Liver (tissue), 9 donors: ENCODE results near the gene CDC40. TPM values are rescaled to one million over a fixed set of nuclear protein-coding genes. Genes with fewer than 3 reads are reported as not detected.

Experiments used
- DNase-seq: peaks from one replicate; pipeline ENCODE4 v3.0.0-alpha.2; 2017; ENCODE audit warnings: low spot score
- H3K27ac ChIP-seq, 2 donors: one replicate each; pipeline ENCODE4 v1.7.0; 2013; ENCODE audit warnings: inconsistent platforms in 2 of 2, low read length in 2 of 2, control low read depth in 1 of 2, low read depth in 1 of 2, mild to moderate bottlenecking in 1 of 2
- H3K27me3 ChIP-seq, 4 donors: one replicate each; pipeline versions ENCODE4 v1.6.1 to v1.7.0; 2013; ENCODE audit warnings: low read length in 3 of 4, inconsistent platforms in 1 of 4, mild to moderate bottlenecking in 1 of 4, moderate library complexity in 1 of 4; ENCODE audit not compliant: control insufficient read depth in 4 of 4, insufficient read depth in 4 of 4
- H3K36me3 ChIP-seq, 4 donors: one replicate each; pipeline versions ENCODE4 v1.6.1 to v1.7.0; 2013; ENCODE audit warnings: low read length in 3 of 4, mild to moderate bottlenecking in 3 of 4, low read depth in 1 of 4, moderate library complexity in 1 of 4; ENCODE audit not compliant: control insufficient read depth in 4 of 4, insufficient read depth in 3 of 4
- H3K4me1 ChIP-seq, 4 donors: one replicate each; pipeline versions ENCODE4 v1.6.1 to v1.7.0; 2013; ENCODE audit warnings: low read length in 3 of 4, mild to moderate bottlenecking in 3 of 4, moderate library complexity in 1 of 4; ENCODE audit not compliant: control insufficient read depth in 4 of 4, insufficient read depth in 4 of 4
- H3K4me3 ChIP-seq, 3 donors: one replicate each; pipeline versions ENCODE4 v1.6.1 to v1.7.0; 2013; ENCODE audit warnings: low read length in 3 of 3, control low read depth in 1 of 3, low read depth in 1 of 3, mild to moderate bottlenecking in 1 of 3
- H3K9ac ChIP-seq, 2 donors: one replicate each; pipeline ENCODE4 v1.7.0; 2013; ENCODE audit warnings: low read length in 2 of 2, mild to moderate bottlenecking in 2 of 2, moderate library complexity in 2 of 2, control low read depth in 1 of 2, low read depth in 1 of 2
- H3K9me3 ChIP-seq, 4 donors: one replicate each; pipeline versions ENCODE4 v1.6.1 to v1.7.0; 2013; ENCODE audit warnings: low read length in 3 of 4; ENCODE audit not compliant: control insufficient read depth in 4 of 4
- ATF3 ChIP-seq: IDR thresholded peaks from 2 replicates; pipeline ENCODE4 v1.6.1; 2016; ENCODE audit warnings: antibody characterized with exemption
- CTCF ChIP-seq: fragments of 150-350 bp; IDR thresholded peaks from 2 replicates; pipeline ENCODE4 v1.5.1; 2017; ENCODE audit warnings: improper control_type of control experiment, low read depth, low read length; ENCODE audit not compliant: missing input control
- EGR1 ChIP-seq, 2 donors: IDR thresholded peaks; 2 replicates each; pipeline ENCODE4 v1.6.1; 2016 to 2018; ENCODE audit warnings: antibody characterized with exemption in 2 of 2, low read depth in 2 of 2
- FOXA1 ChIP-seq: IDR thresholded peaks from 2 replicates; pipeline ENCODE4 v1.6.1; 2016; ENCODE audit warnings: antibody characterized with exemption
- FOXA2 ChIP-seq: IDR thresholded peaks from 2 replicates; pipeline ENCODE4 v1.6.1; 2016; ENCODE audit warnings: antibody characterized with exemption
- GABPA ChIP-seq, 2 donors: IDR thresholded peaks in 1 of 2; conservative IDR thresholded peaks in 1 of 2; 2 replicates each; pipeline ENCODE4 v1.6.1; 2016; ENCODE audit warnings: antibody characterized with exemption in 2 of 2, mild to moderate bottlenecking in 1 of 2, moderate library complexity in 1 of 2
- HNF4A ChIP-seq, 2 donors: conservative IDR thresholded peaks; 2 replicates each; pipeline ENCODE4 v1.6.1; 2016; ENCODE audit warnings: antibody characterized with exemption in 2 of 2, mild to moderate bottlenecking in 2 of 2
- HNF4G ChIP-seq: IDR thresholded peaks from 2 replicates; pipeline ENCODE4 v1.6.1; 2016; ENCODE audit warnings: antibody characterized with exemption
- JUND ChIP-seq, 2 donors: IDR thresholded peaks; 2 replicates each; pipeline ENCODE4 v1.6.1; 2016; ENCODE audit warnings: antibody characterized with exemption in 2 of 2
- MAX ChIP-seq: IDR thresholded peaks from 2 replicates; pipeline ENCODE4 v1.6.1; 2016; ENCODE audit warnings: antibody characterized with exemption
- NR2F2 ChIP-seq: IDR thresholded peaks from 2 replicates; pipeline ENCODE4 v1.6.1; 2016; ENCODE audit warnings: antibody characterized with exemption
- RAD21 ChIP-seq, 2 donors: IDR thresholded peaks; 2 replicates each; pipeline ENCODE4 v1.6.1; 2016; ENCODE audit warnings: antibody characterized with exemption in 2 of 2, mild to moderate bottlenecking in 2 of 2
- REST ChIP-seq: IDR thresholded peaks from 2 replicates; pipeline ENCODE4 v1.6.1; 2016; ENCODE audit warnings: antibody characterized with exemption, mild to moderate bottlenecking
- RXRA ChIP-seq, 2 donors: IDR thresholded peaks; 2 replicates each; pipeline ENCODE4 v1.6.1; 2017 to 2018; ENCODE audit warnings: antibody characterized with exemption in 2 of 2, mild to moderate bottlenecking in 1 of 2
- SP1 ChIP-seq: IDR thresholded peaks from 2 replicates; pipeline ENCODE4 v1.6.1; 2018; ENCODE audit warnings: antibody characterized with exemption, mild to moderate bottlenecking
- TAF1 ChIP-seq: conservative IDR thresholded peaks from 2 replicates; pipeline ENCODE4 v1.6.1; 2016; ENCODE audit warnings: antibody characterized with exemption, mild to moderate bottlenecking
- YY1 ChIP-seq: IDR thresholded peaks from 2 replicates; pipeline ENCODE4 v1.6.1; 2016; ENCODE audit warnings: antibody characterized with exemption, mild to moderate bottlenecking
- ZBTB33 ChIP-seq: IDR thresholded peaks from 2 replicates; pipeline ENCODE4 v1.6.1; 2016; ENCODE audit warnings: antibody characterized with exemption
- WGBS: extraction: QIAGEN DNeasy Blood & Tissue Kit; methylation state at CpG from one replicate; pipeline ENCODE4 v1.1.7; 2013; 5-methylcytosine and 5-hydroxymethylcytosine counted together
- polyA plus RNA-seq, 2 donors: library from polyadenylated mRNA; stranded (reverse) in 1 of 2; unstranded in 1 of 2; fragments of 200-250 nt in 1 of 2; fragments of >200 nt in 1 of 2; fragmentation: Nextera tagmentation in 1 of 2; extraction: Ambion mirVana in 1 of 2; gene quantifications; one replicate each; pipeline versions ENCODE4 v1.2.1 to v1.2.3, GENCODE V29; 2013 to 2015
- total RNA-seq, 2 donors: library from RNA; depleted of rRNA; stranded (reverse); fragments of >200 nt; gene quantifications; one replicate each; pipeline ENCODE4 v1.2.3, GENCODE V29; 2014
- donor health status: healthy.
- donor health status: healthy.
- donor health status: healthy.
- donor health status: healthy.
- donor health status: healthy.

The CDC40 gene
- total and polyA plus RNA-seq, 4 donors = 6.7 to 19.8 (median 13.3) TPM

- H3K27me3 ChIP-seq = no peaks in the 10 kb centered on the region
Measured at GRCh38 chr6:110217266-110217665, 37.0 kb downstream of the CDC40 start.

More at GRCh38 chr6:110217266-110217665, 37.0 kb downstream of the CDC40 start:
- no peak overlapping the region for H3K9ac ChIP-seq
- TF ChIP-seq ZBTB33 (no peak), YY1 (no peak), FOXA1 (no peak), NR2F2 (no peak), JUND (IDR thresholded peaks at IDR 0.05) (no peak), ATF3 (no peak), HNF4G (no peak), RAD21 (IDR thresholded peaks at IDR 0.05) (no peak), HNF4A (conservative IDR thresholded peaks at IDR 0.05) (no peak), GABPA (IDR thresholded peaks at IDR 0.05 in 1 of 2, conservative IDR thresholded peaks at IDR 0.05 in 1 of 2) (no peak), REST (no peak), EGR1 (IDR thresholded peaks at IDR 0.05; ENCODE audit: low read depth in 2 of 2) (no peak), TAF1 (no peak), CTCF (no peak), RXRA (IDR thresholded peaks at IDR 0.05) (no peak), SP1 (no peak), MAX (no peak), FOXA2 (no peak)
- H3K36me3 ChIP-seq = peaks cover 6 to 69% (median 56%) of the 10 kb centered on the region in 4 donors
- H3K27ac ChIP-seq = no peak overlapping the region
- no peak overlapping the region for H3K4me3 ChIP-seq
- H3K9me3 ChIP-seq = no peaks in the 10 kb centered on the region
- H3K4me1 ChIP-seq = no peaks in the 10 kb centered on the region
- 91% methylated on average over 2 of the region's 2 CpGs for WGBS
- no peak for DNase-seq
